ENCODE data around the gene S100A5. TPM values are rescaled to one million over a fixed set of nuclear protein-coding genes. Genes with fewer than 3 reads are reported as not detected.

Gene S100A5
- total and polyA plus RNA-seq, 2 of the 8 experiments (the other 6 are each of a cell fraction or from before 2014, with no cell fraction given): not detected

- TF ChIP-seq USF2 (IDR thresholded peaks at IDR 0.05; ENCODE audit: low read length) (no peak), JUND (IDR thresholded peaks at IDR 0.05; ENCODE audit: low read length) (peak; percentile 61; the same call in 1 of the 2 replicates), FOSL1 (IDR thresholded peaks at IDR 0.05; ENCODE audit: insufficient read depth, low read depth, low read length) (no peak), HDAC6 (IDR thresholded peaks at IDR 0.05; ENCODE audit: low read depth, low read length) (no peak), ATF2 (IDR thresholded peaks at IDR 0.05; ENCODE audit: low read length) (peak; percentile 57; the same call in 1 of the 2 replicates), CTCF (IDR thresholded peaks at IDR 0.05; ENCODE audit: control extremely low read depth in 1 of 3, insufficient read depth in 1 of 3, low read depth in 1 of 3, low read length in 3 of 3) (peak; percentile 80 to 94 (median 92)), KDM4A (IDR thresholded peaks at IDR 0.05; ENCODE audit: low read depth, low read length, severe bottlenecking) (no peak), SAP30 (IDR thresholded peaks at IDR 0.05; ENCODE audit: insufficient read depth, insufficient replicate concordance, low read length) (no peak), SP1 (IDR thresholded peaks at IDR 0.05; ENCODE audit: low read depth, low read length) (peak; percentile 43; the same call in 1 of the 2 replicates), SP4 (IDR thresholded peaks at IDR 0.05; ENCODE audit: low read length) (no peak), NRF1 (IDR thresholded peaks at IDR 0.05; ENCODE audit: low read depth, low read length) (no peak), SIN3A (conservative IDR thresholded peaks at IDR 0.05 in 1 of 2, IDR thresholded peaks at IDR 0.05 in 1 of 2; ENCODE audit: low read depth in 1 of 2, low read length in 2 of 2) (no peak)
Measured at GRCh38 chr1:153494976-153495535, 45.7 kb downstream of the S100A5 start (continued).

All from H1 (cell line).